HepG2 (cell line): ENCODE results near the gene RPRD2. TPM values are rescaled to one million over a fixed set of nuclear protein-coding genes. Genes with fewer than 3 reads are reported as not detected.

Experiments
- ATAC-seq: fragments of 200-7000 bp; cut with Tn5 transposase; 3 replicates; pipeline ENCODE4 v1.9.1; 2020; ENCODE audit warnings: mild to moderate bottlenecking, moderate library complexity
- BruUV-seq: library from RNA; stranded (reverse); fragments of 400-500 nt; replicated peaks from 2 replicates; lab custom pipeline; 2021; lab: Mats Ljungman, UMichigan
- CTCF ChIA-PET: fragments of 300-600 bp; formaldehyde crosslinking; extraction: SDS; loops from one replicate; lab custom pipeline; 2021; ENCODE audit warnings: low total read pairs, inconsistent platforms, low intra/inter-chr PET ratio; lab: Yijun Ruan, JAX
- POLR2A ChIA-PET: fragments of 350-600 bp; sonication (Branson Sonifier 250); formaldehyde crosslinking; loops from one replicate; lab custom pipeline; 2020; ENCODE audit warnings: antibody characterized with exemption, inconsistent platforms; lab: Yijun Ruan, JAX
- DNase-seq: peaks from one replicate; pipeline ENCODE4 v3.0.0-alpha.2; 2015; ENCODE audit warnings: low spot score
- FAIRE-seq: peaks from 3 replicates; lab custom pipeline; 2011; peaks lifted over from hg19 to GRCh38; lab: Jason Lieb, UNC
- H2AFZ ChIP-seq: one replicate; pipeline ENCODE4 v1.6.1; 2011; ENCODE audit warnings: low read length, inconsistent platforms
- H3K27ac ChIP-seq: fragments of 300-600 bp; 3 replicates; pipeline ENCODE4 v1.8.0; 2011; ENCODE audit warnings: mixed run types, mild to moderate bottlenecking, mixed read lengths, low read length, inconsistent platforms; ENCODE audit not compliant: insufficient read depth; ENCODE audit errors: extremely low read length
- H3K27me3 ChIP-seq, 2 experiments: fragments of 200-600 bp in 1 of 2; 2 replicates in 1 of 2; 3 replicates in 1 of 2; pipeline versions ENCODE4 v1.6.0 to v1.8.0; 2011; ENCODE audit warnings: low read length in 2 of 2, mild to moderate bottlenecking in 2 of 2, moderate library complexity in 2 of 2, inconsistent platforms in 1 of 2; ENCODE audit not compliant: insufficient read depth in 2 of 2, control insufficient read depth in 1 of 2
- H3K36me3 ChIP-seq, 2 experiments: fragments of 200-600 bp in 1 of 2; replicated peaks in 1 of 2; 2 replicates in 1 of 2; 3 replicates in 1 of 2; pipeline versions ENCODE4 v1.5.1 to v1.8.0; 2011; ENCODE audit warnings: low read length in 2 of 2, inconsistent platforms in 1 of 2; ENCODE audit not compliant: insufficient read depth in 2 of 2, control insufficient read depth in 1 of 2
- H3K4me1 ChIP-seq: 2 replicates; pipeline ENCODE4 v1.5.1; 2012; ENCODE audit warnings: low read length, inconsistent platforms; ENCODE audit not compliant: insufficient read depth
- H3K4me2 ChIP-seq: 2 replicates; pipeline ENCODE4 v1.6.0; 2011; ENCODE audit warnings: low read depth, low read length, inconsistent platforms
- H3K4me3 ChIP-seq, 3 experiments: fragments of 200-600 bp in 1 of 3; sonication (generic), shearing (Covaris generic) in 1 of 3; replicated peaks in 1 of 3; 2 replicates each; pipeline ENCODE4 v1.5.1; 2011 to 2016; ENCODE audit warnings: low read length in 3 of 3, inconsistent platforms in 2 of 3, low read depth in 2 of 3, mild to moderate bottlenecking in 2 of 3, control low read depth in 1 of 3, mixed read lengths in 1 of 3; ENCODE audit not compliant: insufficient read depth in 1 of 3
- H3K79me2 ChIP-seq: one replicate; pipeline ENCODE4 v1.6.1; 2011; ENCODE audit warnings: low read length, inconsistent platforms; ENCODE audit not compliant: insufficient read depth
- H3K9ac ChIP-seq: 2 replicates; pipeline ENCODE4 v1.6.0; 2011; ENCODE audit warnings: mild to moderate bottlenecking, low read depth, low read length, inconsistent platforms; ENCODE audit not compliant: insufficient read depth
- H3K9me3 ChIP-seq: 2 replicates; pipeline ENCODE4 v1.5.1; 2012; ENCODE audit warnings: mild to moderate bottlenecking, low read length
- H4K20me1 ChIP-seq: 2 replicates; pipeline ENCODE4 v1.6.0; 2011; ENCODE audit warnings: inconsistent platforms, mild to moderate bottlenecking, low read length, moderate library complexity; ENCODE audit not compliant: insufficient read depth
- ARHGAP35 ChIP-seq: sonication (generic); formaldehyde crosslinking; IDR thresholded peaks from 2 replicates; pipeline ENCODE4 v1.9.0; 2022; ENCODE audit warnings: mild to moderate bottlenecking, inconsistent platforms, moderate library complexity, missing genetic modification reagents, borderline replicate concordance
- EZH2 ChIP-seq: conservative IDR thresholded peaks from 2 replicates; pipeline ENCODE4 v1.6.1; 2012; ENCODE audit warnings: mild to moderate bottlenecking, low read depth, low read length, moderate library complexity
- FOXJ3 ChIP-seq: sonication (generic); formaldehyde crosslinking; IDR thresholded peaks from 2 replicates; pipeline ENCODE4 v1.4.0; 2020; ENCODE audit warnings: missing genetic modification reagents, mild to moderate bottlenecking, borderline replicate concordance
- GLI4 ChIP-seq: sonication (generic); formaldehyde crosslinking; IDR thresholded peaks from 2 replicates; pipeline ENCODE4 v1.5.1; 2020; ENCODE audit warnings: missing genetic modification reagents, mild to moderate bottlenecking, moderate library complexity, borderline replicate concordance
- HIVEP1 ChIP-seq: sonication (generic); formaldehyde crosslinking; IDR thresholded peaks from 2 replicates; pipeline ENCODE4 v1.4.0; 2020; ENCODE audit warnings: mild to moderate bottlenecking, missing genetic modification reagents
- SP1 ChIP-seq, 2 experiments: fragments of 450-650 bp in 1 of 2; sonication (generic) in 1 of 2; formaldehyde crosslinking in 1 of 2; IDR thresholded peaks; 2 replicates each; pipeline versions ENCODE4 v1.4.0 to v1.6.1; 2016 to 2020; ENCODE audit warnings: missing genetic modification reagents in 1 of 2
- THAP11 ChIP-seq: IDR thresholded peaks from 2 replicates; pipeline ENCODE4 v1.6.1; 2016; ENCODE audit warnings: missing biosample characterization, missing genetic modification reagents
- ZBTB14 ChIP-seq: sonication (generic); formaldehyde crosslinking; IDR thresholded peaks from 2 replicates; pipeline ENCODE4 v1.4.0; 2020; ENCODE audit warnings: missing genetic modification reagents
- ZBTB37 ChIP-seq: sonication (generic); formaldehyde crosslinking; IDR thresholded peaks from 2 replicates; pipeline ENCODE4 v1.4.0; 2020; ENCODE audit warnings: mild to moderate bottlenecking, missing genetic modification reagents
- ZNF138 ChIP-seq: sonication (generic); formaldehyde crosslinking; IDR thresholded peaks from 2 replicates; pipeline ENCODE4 v1.5.0; 2020; ENCODE audit warnings: mild to moderate bottlenecking, low read depth, missing genetic modification reagents
- ZNF546 ChIP-seq: sonication (generic); formaldehyde crosslinking; conservative IDR thresholded peaks from 2 replicates; pipeline ENCODE4 v1.8.1; 2023; ENCODE audit warnings: mild to moderate bottlenecking, missing genetic modification reagents
- ZNF737 ChIP-seq: sonication (generic); formaldehyde crosslinking; IDR thresholded peaks from 2 replicates; pipeline ENCODE4 v1.5.0; 2020; ENCODE audit warnings: missing genetic modification reagents, mild to moderate bottlenecking, borderline replicate concordance
- ZNF816 ChIP-seq: sonication (generic); formaldehyde crosslinking; IDR thresholded peaks from 2 replicates; pipeline ENCODE4 v1.8.0; 2022; ENCODE audit warnings: missing genetic modification reagents, mild to moderate bottlenecking, borderline replicate concordance
- WGBS: methylation state at CpG from one replicate; pipeline ENCODE4 v1.1.6; 2017; ENCODE audit warnings: low lambda C conversion rate; 5-methylcytosine and 5-hydroxymethylcytosine counted together
- in situ Hi-C: cut with HindIII; loops from 2 replicates; pipeline ENCODE4 v1.10.0; 2017; ENCODE audit warnings: low pct_unique_long_range_greater_than_20kb; ENCODE audit not compliant: extremely low pct_ligation_motif_present
- intact Hi-C: fragments of 100-400 bp; cut with micrococcal nuclease; formaldehyde crosslinking; loops from one replicate; pipeline ENCODE4 v1.10.0; 2022; ENCODE audit not compliant: unreplicated experiment
- polyA plus RNA-seq, 8 experiments: library from polyadenylated mRNA; depleted of rRNA in 3 of 8; stranded (reverse) in 7 of 8; unstranded in 1 of 8; fragments of >200 nt; fragmentation: Illumina TruSeq in 4 of 8; extraction: Trizol in 4 of 8; gene quantifications; 2 replicates each; pipeline versions ENCODE4 v1.2.1 to v1.2.3, GENCODE V29; 2011 to 2016; ENCODE audit warnings: low read depth in 4 of 8, missing spikeins in 1 of 8, mixed read lengths in 1 of 8; ENCODE audit not compliant: insufficient read depth in 1 of 8
- total RNA-seq, 5 experiments: library from RNA; depleted of rRNA; stranded (reverse); fragments of >200 nt; fragmentation: Illumina TruSeq; extraction: Trizol; gene quantifications; 2 replicates each; pipeline ENCODE4 v1.2.3, GENCODE V29; 2016; ENCODE audit warnings: low read depth in 1 of 5
- TF ChIP-seq, protein P1 (sequence below): sonication (generic); formaldehyde crosslinking; IDR thresholded peaks from 2 replicates; pipeline ENCODE4 v1.5.0; 2020; ENCODE audit warnings: missing genetic modification reagents
- TF ChIP-seq, protein P2 (sequence below): sonication (generic); formaldehyde crosslinking; IDR thresholded peaks from 2 replicates; pipeline ENCODE4 v1.8.1; 2023; ENCODE audit warnings: mild to moderate bottlenecking, inconsistent platforms, moderate library complexity, missing genetic modification reagents, borderline replicate concordance
- TF ChIP-seq, protein P3 (sequence below): sonication (generic); formaldehyde crosslinking; IDR thresholded peaks from 2 replicates; pipeline ENCODE4 v1.4.0; 2020; ENCODE audit warnings: mild to moderate bottlenecking, missing genetic modification reagents

RPRD2 gene
- total and polyA plus RNA-seq, 2 of the 13 experiments (the other 11 are each of a cell fraction or from before 2014, with no cell fraction given) = 8.0 to 8.9 TPM

- intact Hi-C loops (no loop called here), in situ Hi-C loops (no loop called here)
- no TSS peak for BruUV-seq
- Histone ChIP-seq H3K79me2 (no peaks in the 10 kb centered on the region), H3K4me1 (no peaks in the 10 kb centered on the region), H3K27me3 (no peaks in the 10 kb centered on the region), H3K36me3 (peaks cover 21 to 64% of the 10 kb centered on the region in 2 experiments), H3K4me3 (no peak overlapping the region), H3K27ac (no peak overlapping the region), H3K9ac (no peak overlapping the region), H3K4me2 (no peak overlapping the region), H2AFZ (no peak overlapping the region), H3K9me3 (no peaks in the 10 kb centered on the region), H4K20me1 (no peaks in the 10 kb centered on the region; the same call in 1 of the 2 replicates)
- ChIA-PET POLR2A (no interaction called here), CTCF (no interaction called here)
- TF ChIP-seq ZNF816 (CRISPR knock-in tag) (no peak), THAP11 (CRISPR knock-in tag) (no peak), ZNF138 (CRISPR knock-in tag) (no peak), SP1 (IDR thresholded peaks at IDR 0.05) (no peak), SP1 (CRISPR knock-in tag; IDR thresholded peaks at IDR 0.05) (no peak), ZBTB14 (CRISPR knock-in tag) (no peak), ZNF546 (CRISPR knock-in tag) (no peak), ARHGAP35 (CRISPR knock-in tag) (no peak), HIVEP1 (CRISPR knock-in tag) (no peak), GLI4 (CRISPR knock-in tag) (no peak), ZNF737 (CRISPR knock-in tag) (no peak), EZH2 (no peak), ZBTB37 (CRISPR knock-in tag) (no peak), FOXJ3 (CRISPR knock-in tag) (no peak)
- TF ChIP-seq, protein P1, sequence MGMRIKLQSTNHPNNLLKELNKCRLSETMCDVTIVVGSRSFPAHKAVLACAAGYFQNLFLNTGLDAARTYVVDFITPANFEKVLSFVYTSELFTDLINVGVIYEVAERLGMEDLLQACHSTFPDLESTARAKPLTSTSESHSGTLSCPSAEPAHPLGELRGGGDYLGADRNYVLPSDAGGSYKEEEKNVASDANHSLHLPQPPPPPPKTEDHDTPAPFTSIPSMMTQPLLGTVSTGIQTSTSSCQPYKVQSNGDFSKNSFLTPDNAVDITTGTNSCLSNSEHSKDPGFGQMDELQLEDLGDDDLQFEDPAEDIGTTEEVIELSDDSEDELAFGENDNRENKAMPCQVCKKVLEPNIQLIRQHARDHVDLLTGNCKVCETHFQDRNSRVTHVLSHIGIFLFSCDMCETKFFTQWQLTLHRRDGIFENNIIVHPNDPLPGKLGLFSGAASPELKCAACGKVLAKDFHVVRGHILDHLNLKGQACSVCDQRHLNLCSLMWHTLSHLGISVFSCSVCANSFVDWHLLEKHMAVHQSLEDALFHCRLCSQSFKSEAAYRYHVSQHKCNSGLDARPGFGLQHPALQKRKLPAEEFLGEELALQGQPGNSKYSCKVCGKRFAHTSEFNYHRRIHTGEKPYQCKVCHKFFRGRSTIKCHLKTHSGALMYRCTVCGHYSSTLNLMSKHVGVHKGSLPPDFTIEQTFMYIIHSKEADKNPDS (CRISPR knock-in tag) = no peak
- TF ChIP-seq, protein P2, sequence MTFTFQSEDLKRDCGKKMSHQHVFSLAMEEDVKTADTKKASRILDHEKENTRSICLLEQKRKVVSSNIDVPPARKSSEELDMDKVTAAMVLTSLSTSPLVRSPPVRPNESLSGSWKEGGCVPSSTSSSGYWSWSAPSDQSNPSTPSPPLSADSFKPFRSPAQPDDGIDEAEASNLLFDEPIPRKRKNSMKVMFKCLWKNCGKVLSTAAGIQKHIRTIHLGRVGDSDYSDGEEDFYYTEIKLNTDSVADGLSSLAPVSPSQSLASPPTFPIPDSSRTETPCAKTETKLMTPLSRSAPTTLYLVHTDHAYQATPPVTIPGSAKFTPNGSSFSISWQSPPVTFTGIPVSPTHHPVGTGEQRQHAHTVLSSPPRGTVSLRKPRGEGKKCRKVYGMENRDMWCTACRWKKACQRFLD = no peak
- TF ChIP-seq, protein P3, sequence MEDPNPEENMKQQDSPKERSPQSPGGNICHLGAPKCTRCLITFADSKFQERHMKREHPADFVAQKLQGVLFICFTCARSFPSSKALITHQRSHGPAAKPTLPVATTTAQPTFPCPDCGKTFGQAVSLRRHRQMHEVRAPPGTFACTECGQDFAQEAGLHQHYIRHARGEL = no peak
- FAIRE-seq (no peak), DNase-seq (no peak), ATAC-seq (no peak)
- WGBS = 99% methylated on average over 7 of the region's 7 CpGs
These were observed 31.2 kb upstream of the RPRD2 start for GRCh38 chr1:150332651-150333290.
